GM18502 (cell line): ENCODE measurements around the gene C3AR1.

ENCODE experiments used
- ATAC-seq: cut with Tn5 transposase; IDR thresholded peaks from one replicate; pipeline ENCODE4 v1.9.1; 2021; ENCODE audit warnings: mild to moderate bottlenecking; ENCODE audit not compliant: unreplicated experiment, poor library complexity

C3AR1 gene

DNA sequence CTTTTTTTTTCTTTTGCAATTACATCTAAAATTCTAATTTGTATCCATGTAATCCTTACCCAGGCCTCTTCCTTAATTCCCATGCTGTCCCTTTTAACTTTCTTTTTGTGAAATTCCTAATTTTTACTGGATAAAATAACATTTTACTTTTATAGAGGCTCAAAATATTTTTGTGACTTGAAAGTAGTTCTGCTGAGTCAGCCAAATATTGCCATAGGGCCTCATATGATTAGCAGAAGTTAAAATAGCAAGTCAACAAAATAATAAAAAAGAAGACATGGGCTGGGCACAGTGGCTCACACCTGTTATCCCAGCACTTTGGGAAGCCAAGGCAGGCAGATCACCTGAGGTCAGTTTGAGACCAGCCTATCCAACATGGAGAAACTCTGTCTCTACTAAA is 2.0 kb downstream of the C3AR1 start:
- ATAC-seq = no peak

- no peak for ATAC-seq
These were observed 7.7 kb downstream of the C3AR1 start for GRCh38 chr12:8058506-8058905.

DNA sequence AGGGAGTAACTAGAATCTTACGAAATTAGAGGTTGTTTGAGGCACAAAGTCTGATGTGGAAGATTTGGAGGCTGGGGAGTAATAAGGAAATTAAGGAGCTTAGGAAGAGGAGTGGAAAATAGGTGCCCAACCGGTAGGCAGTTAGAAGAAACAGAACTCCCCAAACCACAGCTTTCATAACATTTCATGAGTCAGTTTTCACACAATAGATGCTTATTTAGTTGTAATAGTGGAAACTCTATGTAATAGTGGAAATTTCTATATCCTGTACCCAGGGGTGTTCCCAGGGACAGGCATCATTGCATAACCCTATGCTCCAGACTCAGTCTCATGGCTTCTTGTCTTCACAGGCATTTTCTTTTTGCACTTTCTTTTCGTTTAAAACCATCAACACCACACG is 8.3 kb downstream of the C3AR1 start:
- no peak for ATAC-seq

GRCh38 chr12:8057306-8057705 is 8.9 kb downstream of the C3AR1 start:
- no peak for ATAC-seq

DNA sequence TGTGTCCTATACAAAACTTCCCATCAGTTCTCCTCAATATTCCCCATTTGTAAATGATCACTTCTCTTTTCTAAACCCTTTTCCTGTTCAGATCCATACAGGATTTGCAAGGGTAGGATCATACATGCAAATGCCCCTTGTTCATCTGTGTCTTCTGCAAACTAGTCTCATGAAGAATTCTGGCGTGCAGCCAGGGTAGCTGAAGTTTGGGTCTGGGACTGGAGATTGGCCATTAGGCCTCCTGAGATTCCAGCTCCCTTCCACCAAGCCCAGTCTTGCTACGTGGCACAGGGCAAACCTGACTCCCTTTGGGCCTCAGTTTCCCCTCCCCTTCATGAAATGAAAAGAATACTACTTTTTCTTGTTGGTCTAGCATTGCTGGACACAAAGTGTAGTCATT is 11.3 kb downstream of the C3AR1 start:
- ATAC-seq = no peak

DNA sequence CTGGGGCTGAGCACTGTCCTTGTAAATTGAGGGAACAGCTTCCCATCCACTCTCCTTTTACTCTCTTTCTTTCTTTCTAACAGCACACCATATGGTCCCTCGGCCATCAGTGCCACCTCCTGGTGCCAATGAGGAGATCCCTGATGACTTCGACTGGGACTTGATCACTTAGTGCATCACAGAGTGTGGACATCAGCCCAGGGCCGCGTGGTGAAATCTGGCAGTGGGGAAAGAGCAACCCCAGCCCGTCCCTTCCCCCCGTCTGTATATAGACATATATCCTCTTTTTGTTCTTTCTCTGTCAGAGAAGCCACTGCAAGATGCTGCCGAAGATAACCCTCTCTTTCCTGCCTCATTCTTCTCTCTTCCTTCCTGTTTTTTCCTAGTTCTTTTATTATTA is 13.5 kb downstream of the C3AR1 start:
- no peak for ATAC-seq

DNA sequence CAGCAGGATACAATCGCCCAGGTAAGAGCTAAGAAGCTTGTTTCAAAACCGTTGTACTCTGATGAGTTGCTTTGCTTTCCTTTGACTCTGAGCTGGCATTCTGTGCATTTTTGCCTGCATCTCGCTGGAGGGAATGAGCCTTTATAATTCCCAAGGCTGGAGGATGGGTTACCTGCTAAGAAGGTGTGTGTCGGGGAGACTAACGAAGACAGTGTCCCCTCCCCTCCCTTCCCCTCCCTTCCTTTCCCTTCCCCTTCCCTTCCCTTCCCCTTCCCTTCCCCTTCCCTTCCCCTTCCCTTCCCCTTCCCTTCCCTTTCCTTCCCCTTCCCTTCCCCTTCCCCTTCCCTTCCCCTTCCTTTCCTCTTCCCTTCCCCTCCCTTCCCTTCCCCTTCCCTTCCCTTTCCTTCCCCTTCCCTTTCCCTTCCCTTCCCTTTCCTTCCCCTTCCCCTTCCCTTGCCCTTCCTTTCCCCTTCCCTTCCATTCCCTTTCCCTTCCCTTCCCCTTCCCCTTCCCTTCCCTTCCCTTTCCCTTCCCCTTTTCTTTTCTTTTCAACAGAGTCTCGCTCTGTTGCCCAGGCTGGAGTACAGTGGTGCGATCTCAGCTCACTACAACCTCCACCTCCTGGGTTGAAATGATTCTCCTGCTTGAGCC is 15.4 kb downstream of the C3AR1 start:
- no peak for ATAC-seq

DNA sequence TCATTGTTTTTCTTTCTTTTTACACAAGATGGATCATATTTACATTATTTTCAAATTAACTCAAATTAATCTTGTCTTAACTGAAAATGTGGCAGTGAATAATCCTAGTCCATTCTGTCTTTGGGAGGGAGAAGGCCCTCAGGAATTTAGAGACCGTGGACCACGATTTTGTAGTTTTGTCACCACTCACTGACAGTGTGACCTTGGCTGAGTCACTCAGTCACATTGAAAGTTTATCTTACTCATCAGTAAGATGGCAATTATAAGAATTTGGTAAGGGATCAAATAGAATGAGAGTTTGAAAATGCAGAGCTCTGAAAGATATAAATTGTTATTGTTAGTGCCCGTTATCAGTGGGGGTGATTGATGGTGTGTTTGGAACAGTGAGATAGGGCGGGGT is 17.3 kb downstream of the C3AR1 start:
- ATAC-seq = no peak

DNA sequence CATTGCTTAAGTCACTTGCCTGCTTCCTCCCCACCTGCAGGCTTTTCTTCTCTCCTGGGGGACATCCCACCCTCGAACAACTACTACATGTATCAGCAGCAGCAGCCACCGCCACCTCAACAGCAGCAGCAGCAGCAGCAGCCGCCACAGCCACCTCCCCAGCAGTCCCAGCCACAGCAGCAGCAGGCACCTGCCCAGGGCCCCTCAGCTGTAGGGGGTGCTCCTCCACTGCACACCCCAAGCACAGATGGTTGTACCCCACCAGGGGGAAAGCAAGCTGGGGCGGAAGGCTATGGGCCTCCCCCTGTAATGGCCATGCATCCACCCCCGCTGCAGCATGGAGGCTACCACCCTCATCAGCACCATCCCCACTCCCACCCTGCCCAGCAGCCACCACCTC is 18.3 kb downstream of the C3AR1 start:
- ATAC-seq = no peak

GRCh38 chr12:8045952-8046944 is 19.9 kb downstream of the C3AR1 start:
- no peak for ATAC-seq

DNA sequence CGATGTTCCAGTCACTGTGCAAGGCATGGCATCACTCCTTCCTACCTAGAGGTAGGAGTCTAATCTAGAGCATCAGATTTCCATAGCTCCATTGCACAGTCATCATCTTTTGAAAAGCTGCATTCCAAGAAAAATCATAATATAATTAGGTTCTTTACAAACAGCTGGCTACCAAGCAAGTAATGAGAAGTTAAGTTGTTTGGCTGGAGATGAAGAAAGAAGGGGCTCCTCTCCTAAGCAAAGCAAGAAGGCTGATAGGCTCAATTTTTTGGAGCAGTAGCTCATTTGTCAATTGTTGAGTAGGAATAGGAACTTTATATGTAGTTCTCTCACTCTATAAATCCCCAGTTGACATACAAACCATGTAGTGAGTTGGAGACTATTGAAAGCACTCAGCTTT is 25.4 kb downstream of the C3AR1 start:
- no peak for ATAC-seq

DNA sequence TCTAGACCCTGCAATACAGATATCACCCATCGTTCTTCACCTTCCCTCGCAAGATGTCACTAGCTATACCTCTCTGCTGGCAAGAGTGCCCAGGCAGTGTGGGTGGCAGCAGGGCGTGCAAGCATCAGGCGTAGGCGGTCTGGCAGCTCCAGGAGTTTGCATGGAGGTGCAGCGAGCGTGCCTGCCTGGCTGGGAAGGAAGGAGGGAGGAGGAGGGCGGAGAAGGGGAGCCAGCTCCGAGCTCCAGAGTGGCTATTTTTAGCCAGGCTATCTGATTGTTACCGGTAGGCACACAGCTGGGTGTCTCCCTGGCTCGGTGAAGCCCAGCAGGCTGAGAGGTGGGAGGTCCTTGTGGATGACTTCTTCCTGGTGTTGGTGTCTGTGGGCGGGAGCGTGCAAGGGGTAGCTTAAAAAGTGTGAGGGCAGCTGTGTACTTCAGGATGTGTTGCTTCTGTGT is 27.5 kb downstream of the C3AR1 start:
- ATAC-seq = no peak

- ATAC-seq = no peak
These were observed 28.2 kb downstream of the C3AR1 start for GRCh38 chr12:8037947-8038346.

- ATAC-seq = no peak
These were observed 29.0 kb downstream of the C3AR1 start for GRCh38 chr12:8037046-8037663.

DNA sequence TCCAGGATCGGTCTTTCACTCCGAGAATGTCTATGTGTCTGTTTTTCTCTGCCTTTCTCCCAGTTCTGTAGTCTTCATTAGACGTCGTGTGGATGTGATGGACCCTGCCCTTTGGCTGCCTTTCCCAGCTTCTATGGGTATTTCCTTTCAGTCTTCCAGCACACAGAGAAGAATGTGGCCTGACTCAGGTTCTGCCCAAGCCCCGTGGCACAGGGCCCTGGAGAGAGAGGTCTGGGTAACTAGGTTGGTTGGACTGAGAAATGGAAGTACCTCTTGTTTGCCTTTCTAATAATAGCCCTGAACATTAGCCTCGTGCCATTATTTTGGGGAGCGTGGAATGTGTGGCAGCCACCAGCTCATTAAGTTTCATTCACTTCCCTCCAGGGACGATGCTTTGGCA is 29.8 kb downstream of the C3AR1 start:
- ATAC-seq = no peak

DNA sequence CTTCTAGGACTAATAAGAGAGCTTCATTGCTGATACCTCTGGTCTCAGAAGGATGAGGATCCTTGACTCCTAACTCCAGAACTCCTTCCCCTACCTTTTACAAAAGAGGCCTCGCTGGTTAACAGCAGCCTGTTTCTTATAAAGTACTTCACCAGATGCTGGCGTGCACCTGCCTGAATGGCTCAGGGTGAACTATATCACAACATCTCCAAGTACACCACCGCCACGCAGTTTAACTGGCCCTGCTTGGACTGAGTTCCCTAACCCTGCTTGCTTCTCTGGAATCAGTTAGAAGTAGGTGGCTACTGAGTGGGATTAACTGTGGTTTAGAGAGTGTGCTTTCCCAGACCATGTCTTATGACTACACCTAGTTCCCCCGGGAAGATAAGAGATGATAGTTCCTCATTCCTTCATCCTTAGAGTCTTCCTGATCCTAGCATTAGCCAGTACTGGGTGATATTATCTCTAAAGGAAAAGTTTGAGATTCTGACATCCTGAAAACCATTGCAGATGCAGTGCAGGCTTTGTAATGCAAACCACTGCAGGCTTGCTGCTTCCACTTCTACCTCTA is 30.6 kb downstream of the C3AR1 start:
- no peak for ATAC-seq

GRCh38 chr12:8034802-8035201 is 31.4 kb downstream of the C3AR1 start:
- no peak for ATAC-seq

GRCh38 chr12:8033153-8034044 is 32.8 kb downstream of the C3AR1 start:
- peak; percentile 34 for ATAC-seq

DNA sequence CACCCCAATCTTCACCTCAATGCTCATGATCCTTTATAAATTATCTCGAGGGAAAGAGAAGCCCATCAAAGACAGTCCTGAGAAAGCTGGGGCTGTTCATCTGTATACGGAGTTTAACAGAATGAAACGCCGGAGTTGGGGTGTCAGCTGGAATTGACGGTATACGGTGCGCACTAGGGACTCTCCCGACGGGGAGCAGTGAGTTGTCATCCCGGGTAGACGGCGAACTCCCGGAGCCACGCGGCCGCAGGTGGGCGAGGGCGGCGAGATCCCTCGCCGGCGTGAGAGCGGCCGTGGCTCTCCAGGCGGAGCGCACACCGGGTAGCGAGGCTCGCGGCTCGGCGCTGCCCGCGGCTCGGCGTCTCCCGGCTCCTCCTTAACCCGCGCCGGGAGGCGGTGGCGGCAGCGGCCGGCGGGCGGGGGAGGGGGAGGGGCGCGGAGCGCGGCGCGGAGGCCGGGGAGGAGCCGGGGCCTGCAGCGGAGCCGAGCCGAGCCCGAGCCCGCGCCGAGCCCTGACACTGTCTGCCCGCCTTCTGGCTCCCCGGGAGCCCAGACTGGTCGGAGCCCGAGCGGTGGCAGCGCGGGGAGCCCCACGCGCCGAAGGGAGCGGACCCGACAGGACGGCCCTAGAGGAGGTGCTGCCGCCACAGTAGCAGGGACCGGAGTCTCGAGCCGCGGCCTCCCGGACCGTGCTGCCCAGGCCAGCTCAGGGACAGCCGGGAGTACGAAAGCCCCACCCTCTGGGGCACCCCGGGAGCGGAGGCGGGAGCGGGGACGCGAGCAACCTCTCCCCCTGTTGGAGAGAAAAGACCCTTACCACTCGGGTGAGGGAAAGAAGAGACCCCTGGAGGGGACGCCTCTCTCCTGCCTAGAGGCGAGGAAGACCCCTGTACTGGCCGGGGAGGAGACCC is 33.7 kb downstream of the C3AR1 start, which contains the start of gene FOXJ2:
Gene FOXJ2, plus strand, starts transcription at position 475 of the 911 bp plus-strand sequence. CDS start 7,117 bp downstream, outside the sequence.
- ATAC-seq = peak; percentile 79
